Peyer's patch (tissue), 4 donors: ENCODE data around the gene TOP1.

ENCODE experiments used
- CTCF ChIP-seq, 6 experiments: fragments of 450-650 bp in 4 of 6; fragments of 200-600 bp in 2 of 6; sonication (generic) in 1 of 6; IDR thresholded peaks; one replicate each; pipeline ENCODE4 v1.5.1; 2017 to 2019; ENCODE audit warnings: antibody characterized with exemption in 6 of 6, mild to moderate bottlenecking in 3 of 6, moderate library complexity in 1 of 6
- POLR2A ChIP-seq, 2 donors: fragments of 450-650 bp; IDR thresholded peaks; one replicate each; pipeline ENCODE4 v1.5.1; 2017; ENCODE audit warnings: antibody characterized with exemption in 2 of 2, mild to moderate bottlenecking in 2 of 2, moderate library complexity in 2 of 2

DNA sequence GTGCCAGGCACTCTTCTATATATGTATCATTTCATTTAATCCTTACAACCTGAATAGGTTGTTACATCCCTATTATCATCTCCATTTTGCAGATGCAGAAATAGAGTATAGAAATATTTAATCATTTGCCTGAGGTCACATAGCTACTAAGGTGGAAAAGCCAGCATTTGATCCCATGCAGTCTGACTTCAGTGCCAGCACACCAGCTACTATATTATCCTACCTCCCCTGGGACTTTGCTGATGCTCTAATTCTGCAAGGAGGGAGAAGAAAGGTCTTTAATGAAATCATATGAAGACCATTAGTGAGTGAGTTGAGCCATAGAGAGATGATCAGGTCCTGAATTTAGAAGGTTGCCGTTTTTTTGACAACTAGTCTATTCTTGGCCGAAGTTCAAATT lies 53.7 kb downstream of the TOP1 start:
- TF ChIP-seq POLR2A (IDR thresholded peaks at IDR 0.05) (no peak), CTCF (IDR thresholded peaks at IDR 0.05) (no peak)
